ENCODE results near the gene CENPU. TPM values are rescaled to one million over a fixed set of nuclear protein-coding genes. Genes with fewer than 3 reads are reported as not detected.
A peak's percentile ranks its signal among the peaks of the same experiment; 100 is the strongest.

CENPU gene
- polyA plus RNA-seq, 1 experiment = 8.0 TPM

DNA sequence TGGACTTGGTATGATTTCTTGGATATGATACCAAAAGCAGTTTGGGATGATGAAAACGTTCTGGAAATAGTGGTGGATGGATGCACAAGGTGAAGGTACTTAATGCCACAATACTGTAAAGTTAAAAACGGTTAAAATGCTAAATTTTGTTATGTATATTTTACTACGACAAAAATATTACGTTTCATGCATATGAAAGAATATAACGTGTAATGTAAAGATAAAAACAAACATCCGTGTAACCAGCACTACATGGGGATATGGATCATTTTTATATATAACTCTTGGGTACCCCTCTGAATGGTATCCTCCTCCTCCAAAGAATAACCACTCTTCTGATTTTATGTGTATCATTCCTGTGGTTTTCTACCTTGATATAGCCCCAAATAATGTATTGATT is 862 bp upstream of the CENPU start:
- Histone ChIP-seq H3K27me3 (ENCODE audit: control insufficient read depth, insufficient read depth, low read length) (no peaks in the 10 kb centered on the region), H3K4me3 (ENCODE audit: low read depth, low read length) (peak overlapping the region; percentile 83; the same call in 1 of the 2 replicates), H3K9me3 (ENCODE audit: control insufficient read depth, insufficient read depth, low read length) (no peaks in the 10 kb centered on the region), H3K27ac (ENCODE audit: low read depth, low read length) (no peak overlapping the region)
- ChIA-PET POLR2A (interaction anchor here (0.7 to 2.2 kb wide), 7 partner anchors 11 to 260 kb away, joined by 3 to 30 read pairs (median 4); partner anchors contain the start of genes ACSL1, CASP3, IRF2 and PRIMPOL), CTCF (interaction anchor here (0.7 to 4.4 kb wide), 4 partner anchors 11 to 471 kb away, joined by 3 to 32 read pairs (median 8); no protein-coding TSS in a partner anchor)
- no peak for DNase-seq (ENCODE audit: low read depth, low spot score)
- TF ChIP-seq, protein P1, sequence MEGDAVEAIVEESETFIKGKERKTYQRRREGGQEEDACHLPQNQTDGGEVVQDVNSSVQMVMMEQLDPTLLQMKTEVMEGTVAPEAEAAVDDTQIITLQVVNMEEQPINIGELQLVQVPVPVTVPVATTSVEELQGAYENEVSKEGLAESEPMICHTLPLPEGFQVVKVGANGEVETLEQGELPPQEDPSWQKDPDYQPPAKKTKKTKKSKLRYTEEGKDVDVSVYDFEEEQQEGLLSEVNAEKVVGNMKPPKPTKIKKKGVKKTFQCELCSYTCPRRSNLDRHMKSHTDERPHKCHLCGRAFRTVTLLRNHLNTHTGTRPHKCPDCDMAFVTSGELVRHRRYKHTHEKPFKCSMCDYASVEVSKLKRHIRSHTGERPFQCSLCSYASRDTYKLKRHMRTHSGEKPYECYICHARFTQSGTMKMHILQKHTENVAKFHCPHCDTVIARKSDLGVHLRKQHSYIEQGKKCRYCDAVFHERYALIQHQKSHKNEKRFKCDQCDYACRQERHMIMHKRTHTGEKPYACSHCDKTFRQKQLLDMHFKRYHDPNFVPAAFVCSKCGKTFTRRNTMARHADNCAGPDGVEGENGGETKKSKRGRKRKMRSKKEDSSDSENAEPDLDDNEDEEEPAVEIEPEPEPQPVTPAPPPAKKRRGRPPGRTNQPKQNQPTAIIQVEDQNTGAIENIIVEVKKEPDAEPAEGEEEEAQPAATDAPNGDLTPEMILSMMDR (IDR thresholded peaks at IDR 0.05; ENCODE audit: low read depth, low read length) = no peak

DNA sequence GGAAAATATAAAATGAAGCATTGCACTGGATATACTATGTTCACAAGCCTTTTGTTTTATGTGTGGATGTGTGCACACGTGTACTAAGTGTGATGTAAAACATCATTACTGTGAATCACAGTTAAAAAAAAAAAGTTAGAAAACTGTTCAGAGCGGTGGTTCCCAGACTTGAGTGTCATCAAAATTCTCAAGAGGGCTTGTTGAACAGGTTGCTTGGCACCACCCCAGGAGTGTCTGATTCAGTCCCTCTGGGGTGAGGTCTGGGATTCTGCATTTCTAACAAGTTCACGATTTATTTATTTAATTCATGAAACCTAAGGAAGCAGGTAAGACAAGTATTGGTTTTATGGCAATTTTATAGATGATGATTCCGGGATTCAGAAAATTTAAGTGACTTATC is 1.8 kb downstream of the CENPU start:
- TF ChIP-seq, protein P1 (IDR thresholded peaks at IDR 0.05; ENCODE audit: low read depth, low read length) = no peak
- Histone ChIP-seq H3K27ac (ENCODE audit: low read depth, low read length) (no peak overlapping the region), H3K4me3 (ENCODE audit: low read depth, low read length) (no peak overlapping the region; the same call in 1 of the 2 replicates), H3K27me3 (ENCODE audit: control insufficient read depth, insufficient read depth, low read length) (no peaks in the 10 kb centered on the region), H3K9me3 (ENCODE audit: control insufficient read depth, insufficient read depth, low read length) (no peaks in the 10 kb centered on the region)
- ChIA-PET CTCF (interaction anchor here (0.6 to 4.4 kb wide), 5 partner anchors 14 to 459 kb away, joined by 4 to 32 read pairs (median 5); no protein-coding TSS in a partner anchor), POLR2A (no interaction called here)
- no peak for DNase-seq (ENCODE audit: low read depth, low spot score)

DNA sequence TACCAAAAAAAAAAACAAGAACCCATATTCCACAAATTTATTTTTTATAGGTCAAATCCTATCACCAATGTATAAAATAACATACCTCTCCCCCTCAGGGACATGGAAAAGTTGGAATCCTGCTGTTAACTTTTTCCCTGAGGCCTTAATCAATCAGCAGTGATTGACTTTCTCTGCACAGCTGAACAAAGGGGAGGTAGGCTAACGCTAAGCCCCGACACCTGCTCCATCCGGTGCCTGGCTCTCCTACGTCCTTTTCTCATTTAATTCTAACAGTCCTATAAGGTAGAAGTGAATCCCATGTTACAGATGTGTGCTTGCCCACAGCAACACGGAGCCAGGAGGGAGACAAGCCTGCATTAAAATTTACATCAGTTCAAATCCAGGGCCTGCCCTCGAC is 2.8 kb downstream of the CENPU start:
- H3K9me3 ChIP-seq (ENCODE audit: control insufficient read depth, insufficient read depth, low read length) = no peaks in the 10 kb centered on the region
- no peaks in the 10 kb centered on the region for H3K27me3 ChIP-seq (ENCODE audit: control insufficient read depth, insufficient read depth, low read length)
- ChIA-PET CTCF (interaction anchor here (0.6 kb wide), 2 partner anchors 82 to 1406 kb away, joined by 3 to 6 read pairs; partner anchors contain the start of genes CASP3 and PRIMPOL), POLR2A (no interaction called here)
- no peak overlapping the region for H3K27ac ChIP-seq (ENCODE audit: low read depth, low read length)
- DNase-seq (ENCODE audit: low read depth, low spot score) = no peak
- H3K4me3 ChIP-seq (ENCODE audit: low read depth, low read length) = no peak overlapping the region
- TF ChIP-seq, protein P1 (IDR thresholded peaks at IDR 0.05; ENCODE audit: low read depth, low read length) = no peak

DNA sequence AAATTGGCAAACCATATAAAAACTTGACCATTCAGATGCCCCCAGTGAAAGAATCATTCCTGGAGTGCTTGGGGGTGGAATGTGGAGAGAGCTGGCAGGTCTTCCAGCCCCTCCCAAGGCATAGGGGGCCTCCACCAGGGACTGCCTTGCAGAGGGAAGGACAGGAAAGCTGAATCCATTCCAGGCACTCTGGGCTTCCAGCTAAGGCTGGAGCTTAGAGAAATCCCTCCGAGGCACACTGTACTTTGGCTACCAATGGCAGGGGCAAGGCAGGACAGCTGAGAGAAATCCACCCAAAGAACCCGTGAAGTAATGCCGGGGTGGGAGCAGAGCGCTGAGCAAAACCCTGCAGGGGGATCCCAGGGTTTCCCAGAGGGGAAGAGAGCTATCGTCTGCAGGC is 4.0 kb downstream of the CENPU start:
- Histone ChIP-seq H3K4me3 (ENCODE audit: low read depth, low read length) (no peak overlapping the region), H3K27me3 (ENCODE audit: control insufficient read depth, insufficient read depth, low read length) (no peaks in the 10 kb centered on the region), H3K9me3 (ENCODE audit: control insufficient read depth, insufficient read depth, low read length) (no peaks in the 10 kb centered on the region), H3K27ac (ENCODE audit: low read depth, low read length) (no peak overlapping the region)
- CTCF ChIA-PET = interaction anchor here (0.9 kb wide), 1 partner anchor 16 kb away, joined by 5 read pairs; no protein-coding TSS in a partner anchor
- DNase-seq (ENCODE audit: low read depth, low spot score) = no peak
- POLR2A ChIA-PET = interaction anchor here (0.6 kb wide), 1 partner anchor 81 kb away, joined by 3 read pairs; the partner anchor contains the start of gene CASP3
- TF ChIP-seq, protein P1 (IDR thresholded peaks at IDR 0.05; ENCODE audit: low read depth, low read length) = no peak

DNA sequence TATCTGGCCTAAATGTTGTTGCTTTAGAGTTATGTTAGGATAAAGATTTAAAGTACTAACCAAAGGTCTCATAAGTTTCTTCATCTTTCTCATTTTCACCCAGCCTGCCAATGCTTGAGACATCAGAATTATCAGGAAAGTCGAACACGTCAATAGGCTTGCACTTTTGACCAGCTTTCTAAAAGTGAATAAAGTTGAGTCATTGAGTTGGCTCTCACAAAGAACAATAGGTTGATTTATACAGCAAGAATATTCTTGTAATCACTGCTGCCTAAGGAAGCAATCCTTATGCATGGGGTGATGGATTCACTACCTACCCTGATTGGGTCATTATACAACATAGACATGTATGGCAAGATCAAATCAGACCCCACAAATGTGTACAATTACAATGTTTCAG is 5.0 kb downstream of the CENPU start:
- Histone ChIP-seq H3K4me3 (ENCODE audit: low read depth, low read length) (no peak overlapping the region), H3K27me3 (ENCODE audit: control insufficient read depth, insufficient read depth, low read length) (no peaks in the 10 kb centered on the region), H3K27ac (ENCODE audit: low read depth, low read length) (no peak overlapping the region), H3K9me3 (ENCODE audit: control insufficient read depth, insufficient read depth, low read length) (no peaks in the 10 kb centered on the region)
- DNase-seq (ENCODE audit: low read depth, low spot score) = no peak
- ChIA-PET CTCF (no interaction called here), POLR2A (no interaction called here)
- TF ChIP-seq, protein P1 (IDR thresholded peaks at IDR 0.05; ENCODE audit: low read depth, low read length) = no peak

Measured in AG04450 (cell line).